Breast epithelium (tissue), 4 donors: ENCODE data around the gene GMDS. TPM values are rescaled to one million over a fixed set of nuclear protein-coding genes. Genes with fewer than 3 reads are reported as not detected.

Experiments
- DNase-seq, 2 donors: peaks; one replicate each; pipeline ENCODE4 v3.0.0-alpha.2; 2019; ENCODE audit warnings: low spot score in 2 of 2
- H3K27ac ChIP-seq, 2 donors: fragments of 200-600 bp; sonication (generic) in 1 of 2; one replicate each; pipeline ENCODE4 v1.5.1; 2016 to 2019; ENCODE audit warnings: mild to moderate bottlenecking in 1 of 2
- H3K27me3 ChIP-seq, 2 donors: fragments of 200-600 bp; sonication (generic) in 1 of 2; one replicate each; pipeline versions ENCODE4 v1.5.1 to v1.6.0; 2017 to 2019; ENCODE audit warnings: control low read depth in 1 of 2, mild to moderate bottlenecking in 1 of 2
- H3K36me3 ChIP-seq: fragments of 200-600 bp; one replicate; pipeline ENCODE4 v1.5.1; 2019
- H3K4me1 ChIP-seq, 2 donors: fragments of 200-600 bp; sonication (generic); one replicate each; pipeline ENCODE4 v1.5.1; 2016 to 2019; ENCODE audit warnings: control low read depth in 1 of 2
- H3K4me3 ChIP-seq, 3 donors: fragments of 200-600 bp; sonication (generic); 1 replicate in 2 of 3; 2 replicates in 1 of 3; pipeline ENCODE4 v1.5.1; 2016 to 2019; ENCODE audit warnings: mild to moderate bottlenecking in 3 of 3, moderate library complexity in 2 of 3
- H3K9me3 ChIP-seq, 2 donors: fragments of 200-600 bp; sonication (generic) in 1 of 2; one replicate each; pipeline ENCODE4 v1.5.1; 2016 to 2019; ENCODE audit warnings: control low read depth in 1 of 2
- POLR2A ChIP-seq: fragments of 450-650 bp; IDR thresholded peaks from one replicate; pipeline ENCODE4 v1.6.1; 2016; ENCODE audit warnings: antibody characterized with exemption, mild to moderate bottlenecking, moderate library complexity
- POLR2AphosphoS5 ChIP-seq, 3 donors: sonication (generic); formaldehyde crosslinking; IDR thresholded peaks; one replicate each; pipeline ENCODE4 v1.6.1; 2017; ENCODE audit warnings: antibody characterized with exemption in 3 of 3
- intact Hi-C: fragments of 100-400 bp; cut with DNase I; formaldehyde crosslinking; loops from one replicate; pipeline ENCODE4 v1.15.1; 2023; ENCODE audit warnings: low total_unique reads
- total RNA-seq, 3 donors: library from RNA; depleted of rRNA; stranded (reverse); fragments of >200 nt; gene quantifications; one replicate each; pipeline ENCODE4 v1.1.0, GENCODE V29; 2016
- TF ChIP-seq, protein P1 (sequence below), 3 donors: fragments of 450-650 bp; IDR thresholded peaks; one replicate each; pipeline ENCODE4 v1.5.1; 2016 to 2017; ENCODE audit warnings: antibody characterized with exemption in 3 of 3, mild to moderate bottlenecking in 3 of 3, moderate library complexity in 3 of 3

GMDS gene
- total RNA-seq, 3 donors from 2014 or later = 7.5 to 29.2 (median 17.0) TPM

DNA sequence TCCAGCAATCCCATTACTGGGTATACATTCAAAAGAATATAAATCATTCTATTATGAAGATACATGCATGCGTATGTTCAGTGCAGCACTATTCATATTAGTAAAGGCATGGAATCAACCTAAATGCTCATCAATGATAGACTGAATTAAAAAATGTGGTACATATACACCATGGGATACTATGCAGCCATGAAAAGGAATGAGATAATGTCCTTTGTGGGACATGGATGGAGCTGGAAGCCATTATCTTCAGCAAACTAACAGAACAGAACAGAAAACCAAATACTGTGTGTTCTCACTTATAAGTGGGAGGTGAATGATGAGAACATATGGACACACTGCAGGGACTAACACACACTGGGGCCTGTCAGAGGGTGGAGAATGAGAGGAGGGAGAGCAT, 261.6 kb downstream of the GMDS start:
- intact Hi-C loops = no loop called here
- Histone ChIP-seq H3K36me3 (no peaks in the 10 kb centered on the region), H3K27ac (no peak overlapping the region), H3K27me3 (no peaks in the 10 kb centered on the region), H3K4me1 (no peaks in the 10 kb centered on the region), H3K4me3 (no peak overlapping the region), H3K9me3 (peaks cover 6 to 27% of the 10 kb centered on the region in 2 donors)
- TF ChIP-seq POLR2AphosphoS5 (IDR thresholded peaks at IDR 0.05) (no peak), POLR2A (no peak)
- TF ChIP-seq, protein P1, sequence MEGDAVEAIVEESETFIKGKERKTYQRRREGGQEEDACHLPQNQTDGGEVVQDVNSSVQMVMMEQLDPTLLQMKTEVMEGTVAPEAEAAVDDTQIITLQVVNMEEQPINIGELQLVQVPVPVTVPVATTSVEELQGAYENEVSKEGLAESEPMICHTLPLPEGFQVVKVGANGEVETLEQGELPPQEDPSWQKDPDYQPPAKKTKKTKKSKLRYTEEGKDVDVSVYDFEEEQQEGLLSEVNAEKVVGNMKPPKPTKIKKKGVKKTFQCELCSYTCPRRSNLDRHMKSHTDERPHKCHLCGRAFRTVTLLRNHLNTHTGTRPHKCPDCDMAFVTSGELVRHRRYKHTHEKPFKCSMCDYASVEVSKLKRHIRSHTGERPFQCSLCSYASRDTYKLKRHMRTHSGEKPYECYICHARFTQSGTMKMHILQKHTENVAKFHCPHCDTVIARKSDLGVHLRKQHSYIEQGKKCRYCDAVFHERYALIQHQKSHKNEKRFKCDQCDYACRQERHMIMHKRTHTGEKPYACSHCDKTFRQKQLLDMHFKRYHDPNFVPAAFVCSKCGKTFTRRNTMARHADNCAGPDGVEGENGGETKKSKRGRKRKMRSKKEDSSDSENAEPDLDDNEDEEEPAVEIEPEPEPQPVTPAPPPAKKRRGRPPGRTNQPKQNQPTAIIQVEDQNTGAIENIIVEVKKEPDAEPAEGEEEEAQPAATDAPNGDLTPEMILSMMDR (IDR thresholded peaks at IDR 0.05) = no peak
- DNase-seq = no peak

DNA sequence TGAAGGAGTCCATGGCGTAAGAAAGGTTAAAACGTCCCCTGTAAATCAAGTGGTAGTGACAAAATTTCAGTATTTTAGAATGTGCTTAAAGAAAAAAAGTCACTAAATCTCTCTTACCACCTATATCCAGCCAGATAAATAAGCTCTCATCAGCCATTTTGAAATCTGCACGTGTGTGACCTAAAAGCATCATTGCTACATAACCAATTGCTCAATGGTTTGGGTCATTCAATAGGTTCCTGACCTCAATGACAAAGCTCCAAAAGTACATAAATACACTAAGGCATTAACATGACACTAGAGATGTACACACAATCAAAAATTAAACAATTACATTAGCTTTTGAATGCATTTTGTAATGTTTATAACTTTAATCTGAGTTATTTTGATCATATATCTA, 272.4 kb downstream of the GMDS start:
- no peak overlapping the region for H3K4me3 ChIP-seq
- no peaks in the 10 kb centered on the region for H3K27me3 ChIP-seq
- TF ChIP-seq, protein P1 (IDR thresholded peaks at IDR 0.05) = no peak
- TF ChIP-seq POLR2AphosphoS5 (IDR thresholded peaks at IDR 0.05) (no peak), POLR2A (no peak)
- H3K27ac ChIP-seq = no peak overlapping the region
- intact Hi-C loops = no loop called here
- no peaks in the 10 kb centered on the region for H3K36me3 ChIP-seq
- H3K4me1 ChIP-seq = no peaks in the 10 kb centered on the region
- no peaks in the 10 kb centered on the region for H3K9me3 ChIP-seq
- no peak for DNase-seq

DNA sequence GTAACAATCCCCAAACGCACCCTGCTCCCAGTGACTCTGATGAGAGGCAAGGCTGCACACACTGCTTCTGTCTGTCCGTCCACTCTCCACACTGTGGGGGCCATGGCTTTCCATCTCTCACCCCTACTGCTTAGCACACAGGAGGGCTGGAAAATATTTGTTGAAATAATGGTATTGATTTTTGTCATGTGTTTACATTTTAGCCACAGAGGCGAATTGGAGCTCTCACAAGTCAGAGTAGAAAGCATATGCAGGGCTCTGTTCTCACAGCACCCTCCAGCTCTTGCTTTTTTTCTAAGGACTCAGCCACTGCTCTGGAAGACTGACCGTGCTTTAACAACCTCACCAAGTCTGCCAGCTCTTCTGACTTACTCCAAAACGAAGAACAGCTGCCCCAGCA, 273.8 kb downstream of the GMDS start:
- Histone ChIP-seq H3K4me3 (no peak overlapping the region), H3K9me3 (no peaks in the 10 kb centered on the region), H3K27me3 (no peaks in the 10 kb centered on the region), H3K36me3 (no peaks in the 10 kb centered on the region), H3K4me1 (no peaks in the 10 kb centered on the region), H3K27ac (no peak overlapping the region)
- no peak for DNase-seq
- intact Hi-C loops = no loop called here
- TF ChIP-seq, protein P1 (IDR thresholded peaks at IDR 0.05) = no peak
- no peak for TF ChIP-seq POLR2AphosphoS5 (IDR thresholded peaks at IDR 0.05)

DNA sequence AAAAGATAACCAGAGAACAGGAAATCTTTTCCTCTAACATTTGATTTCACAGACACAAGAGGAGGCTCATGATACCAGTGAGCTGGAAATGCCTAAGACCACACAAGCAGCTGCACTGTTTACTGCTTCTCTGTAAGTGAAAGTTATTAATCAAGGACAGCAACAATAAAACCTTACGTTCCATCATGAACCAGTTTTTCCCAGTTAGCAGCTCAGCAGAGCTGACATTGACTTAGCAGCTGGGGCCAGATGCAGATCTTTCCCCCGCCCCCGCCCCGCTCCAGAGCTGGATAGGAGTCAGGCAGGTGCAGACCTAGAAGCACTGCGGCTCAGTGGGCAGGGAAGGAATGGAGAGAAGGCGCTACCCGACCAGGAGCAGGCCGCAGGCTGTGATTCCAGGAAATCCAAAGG, 275.2 kb downstream of the GMDS start:
- DNase-seq = no peak
- intact Hi-C loops = no loop called here
- H3K4me3 ChIP-seq = no peak overlapping the region
- H3K27ac ChIP-seq = no peak overlapping the region
- H3K36me3 ChIP-seq = no peaks in the 10 kb centered on the region
- TF ChIP-seq POLR2A = no peak
- no peak for TF ChIP-seq POLR2AphosphoS5 (IDR thresholded peaks at IDR 0.05)
- TF ChIP-seq, protein P1 (IDR thresholded peaks at IDR 0.05) = no peak
- no peaks in the 10 kb centered on the region for H3K27me3 ChIP-seq
- H3K9me3 ChIP-seq = no peaks in the 10 kb centered on the region
- no peaks in the 10 kb centered on the region for H3K4me1 ChIP-seq

DNA sequence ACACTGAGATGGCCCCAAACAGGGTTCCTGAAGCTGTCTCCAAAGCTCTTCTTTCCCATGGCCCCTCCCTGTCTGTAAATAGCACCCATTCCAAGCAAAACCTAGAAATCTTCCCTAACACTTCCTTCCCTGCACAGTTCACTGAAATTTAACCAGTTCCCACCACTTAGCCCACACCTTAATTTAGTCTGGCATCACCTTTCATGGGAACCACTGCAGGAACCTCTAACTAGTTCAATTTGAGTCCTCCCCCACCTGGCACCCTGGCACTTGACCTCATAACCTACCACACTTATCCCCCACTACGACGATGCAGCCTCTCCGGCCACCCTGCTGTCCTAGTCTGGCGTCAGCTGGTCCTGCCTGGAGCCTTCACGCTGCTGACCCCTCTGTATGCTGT, 278.7 kb downstream of the GMDS start:
- Histone ChIP-seq H3K4me1 (no peaks in the 10 kb centered on the region), H3K4me3 (no peak overlapping the region), H3K27ac (no peak overlapping the region), H3K9me3 (no peaks in the 10 kb centered on the region), H3K27me3 (no peaks in the 10 kb centered on the region), H3K36me3 (no peaks in the 10 kb centered on the region)
- TF ChIP-seq POLR2A = no peak
- TF ChIP-seq POLR2AphosphoS5 (IDR thresholded peaks at IDR 0.05) = no peak
- intact Hi-C loops = no loop called here
- DNase-seq = no peak

DNA sequence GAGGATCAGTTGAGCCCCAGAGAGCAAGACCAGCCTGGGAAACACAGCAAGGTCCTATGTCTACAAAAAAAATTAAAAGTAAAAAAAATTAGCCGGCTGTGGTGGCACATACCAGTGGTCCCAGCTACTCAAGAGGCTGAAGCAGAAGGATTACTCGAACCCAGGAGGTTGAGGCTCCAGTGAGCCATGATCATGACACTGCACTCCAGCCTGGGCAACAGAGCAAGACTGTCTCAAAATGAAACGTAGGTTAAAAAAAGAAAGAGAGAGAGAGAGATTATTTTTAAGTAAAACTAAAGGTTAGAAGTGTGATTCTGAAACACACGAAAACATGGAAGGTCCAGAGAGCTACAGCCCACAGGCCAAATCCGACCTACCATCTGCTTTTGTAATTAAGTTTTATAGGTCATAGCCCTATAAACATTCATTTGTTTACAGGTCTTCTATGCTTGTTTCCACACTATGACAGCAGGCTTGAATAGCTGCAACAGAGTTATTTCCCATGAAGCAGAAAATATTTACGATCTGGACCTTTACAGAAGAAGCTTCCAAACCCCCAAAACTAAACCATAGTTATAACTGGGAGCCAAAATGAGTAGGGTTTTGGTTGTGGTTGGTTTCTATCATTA, 279.7 kb downstream of the GMDS start:
- TF ChIP-seq POLR2A = no peak
- TF ChIP-seq POLR2AphosphoS5 (IDR thresholded peaks at IDR 0.05) = no peak
- TF ChIP-seq, protein P1 (IDR thresholded peaks at IDR 0.05) = no peak
- intact Hi-C loops = no loop called here
- H3K4me3 ChIP-seq = no peak overlapping the region
- H3K36me3 ChIP-seq = no peaks in the 10 kb centered on the region
- no peak overlapping the region for H3K27ac ChIP-seq
- no peak for DNase-seq
- H3K9me3 ChIP-seq = no peaks in the 10 kb centered on the region
- no peaks in the 10 kb centered on the region for H3K4me1 ChIP-seq
- H3K27me3 ChIP-seq = no peaks in the 10 kb centered on the region
